Measurements from ENCODE around the gene YOD1.

DNA sequence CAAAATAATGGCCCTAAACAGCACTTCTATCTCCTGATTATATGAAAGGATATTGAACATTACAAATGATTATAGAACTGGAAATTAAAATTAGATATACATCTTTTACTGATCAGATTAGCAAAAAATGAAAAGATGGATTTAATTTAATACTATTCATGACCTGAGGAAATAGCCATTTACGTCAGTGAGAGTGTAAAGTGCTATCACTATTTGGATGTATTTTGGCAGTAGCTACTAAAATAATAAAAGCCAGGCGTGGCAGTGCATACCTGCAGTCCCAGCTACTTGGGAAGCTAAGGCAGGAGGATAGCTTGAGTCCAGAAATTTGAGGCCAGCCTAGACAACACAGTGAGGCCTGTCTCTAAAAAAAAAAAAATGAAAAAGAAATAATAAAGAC is 42.9 kb upstream of the YOD1 start:
- TF ChIP-seq GATA2 (IDR thresholded peaks at IDR 0.05; ENCODE audit: low read depth, low read length), result no peak
- no peak for TF ChIP-seq GATA3 (IDR thresholded peaks at IDR 0.05; ENCODE audit: low read depth, low read length)

Data from SH-SY5Y (cell line).